HG03064 (cell line): Measurements from ENCODE around the gene COLQ.
"Not testable (repeated sequence)": the region's sequence is repeated elsewhere in the genome, so short reads cannot be mapped to it uniquely, and the experiment has no call there.

Source experiments
- ATAC-seq: cut with Tn5 transposase; IDR thresholded peaks from one replicate; pipeline ENCODE4 v1.9.1; 2021; ENCODE audit warnings: low read depth; ENCODE audit not compliant: unreplicated experiment

Gene COLQ

DNA sequence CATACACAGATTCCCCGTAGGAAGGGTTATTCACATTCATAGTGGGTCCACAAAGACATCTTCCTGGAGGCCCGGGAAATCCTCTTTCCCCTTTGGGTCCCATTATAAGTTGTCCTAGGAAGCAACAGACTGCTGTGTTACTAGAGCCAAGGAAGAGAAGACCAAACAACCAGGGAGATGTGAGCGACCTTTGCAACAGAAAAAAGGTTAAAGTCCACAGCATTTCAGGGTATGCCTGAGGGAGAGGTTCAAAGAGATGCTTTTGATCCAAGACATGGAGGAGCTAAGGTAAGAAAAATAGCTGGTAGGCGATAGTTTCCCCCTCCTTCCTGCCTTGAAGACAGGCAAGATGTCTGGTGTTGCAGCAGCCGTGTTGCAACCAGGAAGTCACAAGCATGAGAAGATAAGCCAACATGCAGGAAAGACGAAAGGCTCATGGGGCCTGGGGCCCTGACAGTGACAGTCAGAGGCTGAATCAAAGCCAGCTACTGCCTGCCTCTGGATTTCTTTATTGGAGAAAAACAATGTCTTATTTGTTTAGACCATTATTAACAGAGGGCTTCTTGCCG, 63.2 kb downstream of the COLQ start:
- no peak for ATAC-seq

DNA sequence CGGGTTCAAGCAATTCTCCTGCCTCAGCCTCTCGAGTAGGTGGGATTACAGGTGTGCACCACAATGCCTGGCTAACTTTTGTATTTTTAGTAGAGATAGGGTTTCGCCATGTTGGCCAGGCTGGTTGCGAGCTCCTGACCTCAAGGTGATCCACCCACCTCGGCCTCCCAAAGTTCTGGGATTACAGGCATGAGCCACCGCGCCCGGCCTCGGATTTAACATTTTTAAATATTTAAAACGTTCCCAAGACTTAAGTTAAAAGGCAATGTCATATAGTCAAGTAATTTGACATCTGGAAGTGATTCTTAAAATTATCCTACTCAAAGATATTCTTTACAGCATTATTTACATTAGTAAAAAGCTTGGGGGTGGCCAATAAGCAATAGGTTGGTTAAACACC, 64.6 kb downstream of the COLQ start:
- not testable (repeated sequence) for ATAC-seq

DNA sequence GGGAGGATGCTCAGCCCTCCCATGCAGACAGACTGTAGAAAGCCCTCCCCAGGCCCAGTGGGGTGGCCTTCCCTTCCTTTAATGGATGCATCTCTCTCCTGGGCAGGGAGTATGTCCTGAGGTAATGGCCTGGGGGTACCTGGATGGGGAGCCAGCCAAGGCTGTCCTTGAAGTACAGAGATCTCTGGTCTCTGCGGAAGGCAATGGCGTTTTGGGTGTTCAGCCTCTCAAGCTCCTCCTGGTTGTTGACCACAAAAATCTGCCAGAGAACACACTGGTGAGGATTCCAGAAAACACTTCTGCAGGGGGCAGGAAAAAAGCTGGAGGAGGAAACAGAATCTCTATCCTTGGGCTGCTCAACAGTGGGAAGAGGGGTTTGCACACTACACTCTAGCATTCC, 65.2 kb downstream of the COLQ start:
- no peak for ATAC-seq

DNA sequence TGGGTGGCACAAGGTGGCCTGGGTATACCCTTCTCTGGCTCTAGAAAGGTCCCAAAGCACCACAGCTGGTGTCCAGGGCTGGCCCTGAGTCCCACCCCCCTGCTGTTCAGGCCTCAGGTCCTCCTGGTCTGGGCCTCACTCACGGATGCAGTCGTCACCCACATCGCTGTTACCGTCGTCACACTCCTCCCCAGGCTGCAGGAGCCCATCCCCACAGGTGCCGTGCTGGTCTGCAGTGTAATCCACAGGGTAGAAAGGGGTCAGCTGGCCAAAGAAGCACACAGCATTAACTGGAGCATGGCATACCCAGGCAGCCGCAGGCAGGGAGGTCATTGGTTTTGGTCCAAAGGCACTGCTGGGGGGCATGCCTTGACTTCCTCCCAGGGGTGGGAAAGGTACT, 65.8 kb downstream of the COLQ start:
- no peak for ATAC-seq

DNA sequence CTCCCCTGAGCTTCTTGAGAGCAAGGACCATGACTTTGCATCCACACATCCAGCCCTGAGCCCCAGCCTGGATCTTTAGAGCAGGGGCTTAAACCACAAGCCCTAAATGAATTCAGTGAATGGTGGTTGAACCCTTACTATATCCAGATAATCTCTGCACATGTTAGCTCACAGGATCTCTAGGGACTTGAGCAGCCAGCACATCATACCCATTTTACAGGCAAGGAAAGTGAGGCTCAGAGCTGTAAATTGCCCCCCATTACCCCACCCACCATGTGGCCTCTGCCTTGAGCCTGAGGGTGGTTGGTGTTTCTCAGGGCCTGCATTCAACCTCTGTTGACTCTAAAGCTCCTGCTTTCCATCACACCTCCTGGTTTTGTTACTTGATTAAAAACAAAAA, 66.5 kb downstream of the COLQ start:
- no peak for ATAC-seq

DNA sequence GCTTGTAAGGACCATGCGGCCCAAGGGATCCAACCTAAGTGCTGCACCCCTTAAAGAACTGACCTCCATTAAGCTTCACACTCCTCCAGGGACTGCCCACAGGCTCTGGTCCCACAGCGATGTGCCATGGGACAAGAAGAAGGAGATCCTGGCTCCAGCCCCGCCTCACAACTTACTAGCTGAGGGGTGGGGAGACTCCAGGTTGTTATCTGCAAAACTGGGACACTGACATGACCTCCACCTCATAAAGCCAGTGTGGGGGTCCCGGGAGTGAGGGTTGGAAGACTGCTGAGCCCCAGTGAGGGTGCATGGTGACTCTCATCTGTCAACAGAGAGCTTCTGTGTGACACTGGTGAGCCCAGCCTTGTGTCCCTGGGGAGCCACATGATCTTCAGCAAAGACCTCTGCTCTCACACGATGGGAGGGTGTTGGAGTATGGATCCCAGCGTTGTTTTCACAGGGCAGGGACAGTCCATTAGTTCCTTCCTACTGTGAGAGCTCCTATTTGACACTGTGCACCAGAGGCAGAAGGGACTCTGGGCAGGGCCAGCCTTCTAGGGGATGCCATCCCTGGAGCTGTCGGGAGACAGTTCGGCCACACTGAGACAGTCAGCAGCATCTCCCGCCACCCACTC, 67.4 kb downstream of the COLQ start:
- no peak for ATAC-seq

DNA sequence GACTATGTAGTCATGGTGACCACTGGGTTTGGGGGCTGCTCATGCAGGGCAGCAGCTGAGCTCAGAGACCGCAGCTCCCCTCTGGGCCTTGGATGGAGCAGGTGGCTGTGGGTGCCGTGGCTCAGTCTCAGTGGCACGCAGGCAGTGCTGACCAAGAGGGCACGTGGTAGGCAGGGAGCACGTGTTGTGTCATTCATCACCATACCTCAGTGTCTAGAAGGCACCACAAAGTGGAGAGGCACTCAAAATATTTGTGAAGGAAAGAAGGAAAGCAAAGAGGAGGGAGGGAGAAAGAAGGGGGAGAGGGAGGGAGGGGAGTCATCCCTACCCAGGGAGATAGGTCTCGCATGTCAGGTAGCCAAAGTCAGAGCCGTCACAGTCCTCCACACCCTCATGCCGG, 68.0 kb downstream of the COLQ start:
- ATAC-seq = no peak

DNA sequence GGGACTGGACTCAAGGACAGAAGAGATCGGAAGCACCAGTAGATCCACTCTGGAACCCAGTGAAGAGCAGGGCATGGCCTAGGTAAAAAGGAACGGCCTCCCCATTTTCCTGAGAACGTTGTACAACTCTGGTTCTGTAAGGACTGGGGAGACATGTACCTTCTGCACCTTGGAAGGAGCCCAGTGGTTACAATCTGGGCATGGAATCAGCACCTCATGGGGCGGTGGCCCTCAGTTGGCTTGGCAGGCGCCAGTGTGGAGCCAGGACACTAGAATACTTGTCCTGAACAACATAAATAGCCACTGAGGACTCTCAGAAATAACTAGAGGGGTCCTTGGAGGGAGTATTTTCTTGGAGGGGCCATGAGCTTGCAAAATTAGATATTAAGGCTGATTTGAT, 68.5 kb downstream of the COLQ start:
- no peak for ATAC-seq

DNA sequence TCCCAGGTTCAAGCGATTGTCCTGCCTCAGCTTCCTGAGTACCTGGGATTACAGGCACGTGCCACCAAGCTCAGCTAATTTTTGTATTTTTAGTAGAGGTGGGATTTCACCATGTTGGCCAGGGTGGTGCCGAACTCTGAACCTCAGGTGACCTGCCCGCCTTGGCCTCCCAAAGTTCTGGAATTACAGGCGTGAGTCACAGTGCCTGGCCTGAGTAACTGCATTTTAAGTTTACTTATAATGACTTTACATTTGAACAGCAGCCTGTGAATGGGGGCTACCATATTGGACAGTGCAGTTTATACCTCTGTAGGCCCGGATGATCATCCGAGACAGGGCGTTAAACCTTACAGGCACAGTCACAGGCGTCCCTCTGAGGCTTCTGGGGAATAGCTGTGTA, 69.3 kb downstream of the COLQ start:
- no peak for ATAC-seq

DNA sequence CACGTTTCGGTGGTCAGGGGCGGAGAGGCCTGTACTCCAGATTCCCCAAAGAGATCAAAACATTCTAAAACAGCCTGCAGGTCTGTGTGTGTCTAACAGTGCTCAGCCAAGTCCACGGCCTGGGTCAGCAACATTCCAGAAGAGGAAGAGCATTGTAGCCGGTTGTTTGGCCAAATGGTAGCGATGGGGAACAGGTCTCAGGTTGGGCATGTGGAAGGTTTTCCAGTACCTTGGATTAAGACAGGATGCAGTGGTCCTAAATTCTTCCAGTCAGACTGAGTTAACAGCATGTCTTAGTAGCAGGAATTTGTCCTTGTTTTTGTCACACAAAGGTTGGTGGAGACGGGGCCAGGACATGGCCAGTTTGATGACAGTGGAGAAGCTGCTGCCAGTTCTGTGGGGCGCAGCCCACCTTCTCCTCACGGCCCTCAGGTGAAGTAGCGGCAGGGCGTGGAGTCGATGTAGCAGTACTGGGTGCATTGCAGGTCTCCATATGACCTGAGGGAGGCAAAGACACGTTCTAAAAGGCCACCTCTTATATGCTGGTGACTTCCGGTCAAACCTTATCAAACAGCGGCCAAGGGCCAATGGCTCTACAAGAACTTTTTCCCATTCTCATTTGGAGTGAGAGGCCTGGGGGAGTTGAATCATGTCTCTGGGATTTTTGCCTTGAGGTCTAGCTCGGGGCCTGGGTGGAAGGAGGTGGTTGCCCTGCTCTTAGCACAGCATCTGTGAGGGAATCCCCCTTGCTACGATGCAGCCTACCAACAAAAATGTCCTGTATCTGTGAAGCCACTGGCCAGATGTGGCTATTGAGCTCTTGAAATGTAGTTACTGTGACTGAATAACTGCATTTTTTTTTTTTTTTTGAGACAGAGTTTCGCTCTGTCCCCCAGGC, 70.0 kb downstream of the COLQ start:
- ATAC-seq = no peak

DNA sequence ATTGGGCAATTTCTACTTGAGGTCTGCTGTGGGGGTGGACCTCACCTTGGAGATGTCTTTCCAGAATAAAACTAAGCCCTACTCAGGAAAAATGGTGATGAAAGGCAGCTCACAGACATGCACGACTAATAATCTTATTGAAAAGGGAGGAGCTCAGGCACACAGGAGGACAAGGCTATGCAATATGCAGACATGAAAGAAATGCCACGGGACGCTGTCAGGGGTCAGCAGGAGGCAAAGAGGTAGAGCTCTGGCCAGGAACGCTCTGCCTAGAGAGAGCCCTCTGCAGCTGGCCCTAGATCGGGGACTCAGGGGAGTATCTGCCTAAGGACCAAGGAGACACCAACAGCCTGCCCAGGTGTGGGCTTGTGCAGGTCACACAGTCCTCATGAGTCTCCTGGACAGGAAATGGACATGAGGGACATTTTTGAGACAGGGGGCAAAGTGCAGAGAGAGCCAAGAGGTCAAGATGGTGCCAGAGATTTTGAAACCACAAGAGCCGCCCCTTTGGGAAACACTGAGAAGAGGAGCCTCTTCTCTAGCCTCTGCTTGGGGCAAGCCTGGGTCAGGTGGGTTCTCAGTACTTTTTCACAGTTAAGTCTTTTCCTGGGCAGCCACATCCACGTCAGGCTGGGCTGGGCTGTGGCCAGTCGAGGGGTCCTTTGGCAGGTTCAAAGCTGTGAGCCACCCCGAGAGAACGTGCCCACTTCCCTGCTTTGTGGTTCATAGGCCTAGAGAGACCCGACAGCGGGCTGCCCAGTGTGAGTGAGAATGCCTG, 70.9 kb downstream of the COLQ start:
- no peak for ATAC-seq

DNA sequence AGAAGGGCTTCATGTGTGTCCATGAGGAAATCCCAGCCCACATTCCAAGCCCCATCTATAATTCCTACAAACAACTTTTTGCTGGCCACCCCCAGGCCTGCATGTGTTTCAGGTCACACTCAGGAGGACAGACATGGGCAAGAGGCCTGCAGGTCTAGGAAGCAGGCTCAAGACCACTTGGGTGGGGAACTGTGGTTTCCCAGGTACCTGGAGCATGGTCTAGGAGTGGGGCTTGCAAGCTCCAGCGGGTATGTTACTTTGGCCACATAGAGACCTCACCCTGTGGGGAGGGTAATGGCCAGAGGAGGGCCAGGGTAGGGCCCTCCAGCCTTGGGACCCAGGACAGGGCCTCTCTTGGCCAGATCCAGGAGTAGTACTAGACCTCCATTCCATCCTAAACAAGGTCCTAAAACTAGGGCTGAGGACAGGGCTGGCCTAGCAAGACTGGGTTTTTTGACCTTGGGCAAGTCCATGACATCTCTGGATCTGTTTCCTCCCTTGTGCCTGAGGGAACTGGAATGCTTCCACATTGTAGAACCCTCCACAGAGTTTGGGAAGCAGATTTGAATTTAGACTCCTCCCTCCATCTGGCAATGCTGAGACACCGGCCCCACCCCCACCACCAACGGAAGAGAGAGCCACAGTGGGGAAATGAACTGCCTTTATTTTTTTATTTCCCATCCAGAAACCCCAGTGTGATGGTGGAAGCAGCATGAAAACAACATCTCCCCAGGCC, 71.8 kb downstream of the COLQ start:
- no peak for ATAC-seq

DNA sequence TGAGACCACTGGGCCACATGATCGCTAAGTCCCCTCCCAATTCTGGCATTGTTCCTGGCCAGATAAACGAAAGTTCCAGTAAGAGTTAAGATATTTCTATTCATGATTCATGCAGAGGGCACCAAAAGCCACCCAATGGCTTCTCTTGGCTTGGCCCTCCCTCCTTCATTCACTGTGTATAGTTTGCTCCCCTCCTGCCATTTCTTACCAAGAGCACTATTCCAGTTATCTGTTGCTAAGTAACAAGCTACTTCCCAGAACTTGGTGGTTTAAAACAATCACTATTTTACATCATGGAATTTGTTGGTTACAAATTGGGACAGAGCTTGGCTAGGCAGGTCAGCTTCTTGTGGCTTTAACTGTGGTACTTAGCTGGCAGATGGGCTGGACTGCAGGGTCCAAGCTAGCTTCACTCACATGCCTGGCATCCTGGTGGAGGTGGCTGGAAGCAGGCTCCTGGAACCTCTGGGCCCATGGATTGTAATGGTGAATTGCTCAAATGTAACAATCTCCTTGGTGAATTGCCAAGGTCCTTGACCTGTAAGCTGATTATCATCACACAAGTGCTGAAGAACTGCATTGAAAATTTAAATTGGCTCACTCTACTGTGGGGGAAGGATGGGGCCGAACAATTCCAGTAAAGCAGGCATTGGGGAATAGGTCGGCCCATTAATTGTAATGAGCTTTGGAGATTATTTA, 77.5 kb downstream of the COLQ start:
- ATAC-seq = no peak

DNA sequence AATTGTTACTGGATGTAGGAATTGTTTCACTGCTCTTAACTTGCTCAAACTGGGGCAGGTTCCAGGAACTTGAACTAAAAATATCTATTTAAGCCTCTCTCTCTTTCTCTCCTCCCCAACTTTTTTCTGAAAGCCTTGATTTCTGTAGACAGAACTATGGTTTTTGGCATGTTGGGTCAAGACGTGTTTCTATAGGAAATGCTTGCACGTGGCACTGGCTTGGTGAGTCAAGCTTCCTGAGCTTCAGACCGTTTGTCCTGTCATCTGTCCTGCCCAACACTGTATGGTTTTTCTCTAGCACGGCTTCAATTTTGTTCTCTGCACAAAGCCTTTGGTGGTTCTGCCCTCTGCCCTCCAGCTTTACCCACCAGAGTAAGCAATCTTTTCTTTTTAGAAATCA, 80.6 kb downstream of the COLQ start:
- no peak for ATAC-seq

DNA sequence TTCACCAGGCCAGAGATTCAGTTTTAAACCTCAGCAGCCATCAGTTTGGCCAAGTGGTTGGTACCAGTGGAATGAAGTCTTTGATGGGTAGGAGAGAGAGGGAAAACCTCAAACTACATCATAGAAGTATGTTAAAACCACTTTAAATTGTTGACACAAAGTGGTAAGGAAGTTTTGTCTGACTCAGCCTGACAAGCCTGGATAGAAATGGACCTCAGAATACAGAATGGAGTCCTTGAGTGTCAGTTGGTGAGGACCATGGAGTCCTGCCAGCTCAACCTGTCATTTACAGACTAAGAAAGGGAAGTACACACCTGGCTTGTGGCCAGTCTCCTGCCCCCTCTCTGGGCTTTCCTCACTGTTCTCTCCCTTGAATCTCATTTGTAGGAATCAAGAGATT, 82.0 kb downstream of the COLQ start:
- ATAC-seq = no peak

DNA sequence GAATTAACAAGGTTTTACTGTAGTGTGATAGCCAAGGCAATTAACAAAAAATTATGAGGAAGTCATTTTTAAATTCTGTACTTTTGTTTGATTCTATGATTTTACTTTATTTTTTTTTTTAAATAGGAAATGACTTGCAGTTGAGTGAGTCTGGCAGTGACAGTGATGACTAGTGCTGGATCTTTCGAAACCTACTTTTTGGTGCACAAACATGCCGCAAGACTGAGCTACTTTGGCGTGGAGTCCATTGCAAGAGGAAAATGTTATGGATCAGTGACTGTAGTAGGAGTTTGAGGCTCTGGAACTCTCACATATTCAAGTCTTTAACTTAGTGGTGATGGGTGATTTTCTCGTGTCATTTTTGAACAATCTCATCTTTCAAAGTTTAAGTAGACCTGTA, 82.5 kb downstream of the COLQ start:
- no peak for ATAC-seq

DNA sequence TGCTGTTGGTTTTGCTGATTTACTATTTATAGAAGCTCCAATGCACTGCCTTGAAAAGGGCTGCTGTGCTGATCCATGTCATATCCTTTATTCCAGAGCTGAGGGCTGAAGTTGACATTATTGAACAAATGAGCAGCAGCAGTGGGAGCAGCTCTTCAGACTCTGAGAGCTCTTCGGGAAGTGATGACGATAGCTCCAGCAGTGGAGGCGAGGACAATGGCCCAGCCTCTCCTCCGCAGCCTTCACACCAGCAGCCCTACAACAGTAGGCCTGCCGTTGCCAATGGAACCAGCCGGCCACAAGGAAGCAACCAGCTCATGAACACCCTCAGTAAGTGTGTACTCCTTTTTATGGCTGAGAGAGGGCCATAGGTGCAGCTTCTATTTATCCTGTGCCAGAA, 85.3 kb downstream of the COLQ start:
- ATAC-seq = no peak

DNA sequence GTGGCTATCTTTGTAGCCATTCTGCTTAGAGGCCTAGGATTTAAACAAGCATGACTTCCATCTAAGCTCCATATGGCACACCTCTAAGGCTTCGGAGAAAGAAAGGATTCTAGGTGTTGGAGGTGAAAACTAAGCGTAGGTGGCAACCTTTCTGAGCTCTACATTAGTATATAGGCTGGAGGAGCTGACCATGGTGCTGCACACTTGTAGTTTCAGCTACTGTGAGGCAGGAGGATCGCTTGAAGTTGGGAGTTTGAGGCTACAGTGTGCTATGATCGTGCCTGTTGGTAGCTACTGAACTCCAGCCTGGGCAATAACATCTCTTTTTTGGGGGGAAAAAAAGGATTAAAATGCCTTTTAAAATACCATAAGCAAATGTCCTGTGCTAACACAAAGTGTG, 86.8 kb downstream of the COLQ start:
- ATAC-seq = no peak

DNA sequence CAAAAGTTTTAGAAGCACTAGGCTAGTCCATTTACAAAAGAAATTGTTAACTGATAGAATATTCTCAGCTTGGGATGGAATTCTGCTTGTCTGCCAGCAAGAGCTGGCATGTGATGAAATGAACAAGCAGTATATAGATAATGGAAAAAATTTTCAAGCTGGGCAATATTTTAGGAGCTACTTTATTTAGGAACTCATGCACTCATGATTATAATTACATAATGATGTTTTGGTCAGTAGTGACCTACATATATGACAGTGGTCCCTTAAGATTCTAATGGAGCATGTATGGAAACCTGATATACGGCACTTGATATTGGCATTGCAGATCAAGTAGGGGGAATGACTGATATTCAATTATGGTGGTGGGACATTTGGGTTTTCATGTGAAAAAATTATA, 88.0 kb downstream of the COLQ start:
- no peak for ATAC-seq

DNA sequence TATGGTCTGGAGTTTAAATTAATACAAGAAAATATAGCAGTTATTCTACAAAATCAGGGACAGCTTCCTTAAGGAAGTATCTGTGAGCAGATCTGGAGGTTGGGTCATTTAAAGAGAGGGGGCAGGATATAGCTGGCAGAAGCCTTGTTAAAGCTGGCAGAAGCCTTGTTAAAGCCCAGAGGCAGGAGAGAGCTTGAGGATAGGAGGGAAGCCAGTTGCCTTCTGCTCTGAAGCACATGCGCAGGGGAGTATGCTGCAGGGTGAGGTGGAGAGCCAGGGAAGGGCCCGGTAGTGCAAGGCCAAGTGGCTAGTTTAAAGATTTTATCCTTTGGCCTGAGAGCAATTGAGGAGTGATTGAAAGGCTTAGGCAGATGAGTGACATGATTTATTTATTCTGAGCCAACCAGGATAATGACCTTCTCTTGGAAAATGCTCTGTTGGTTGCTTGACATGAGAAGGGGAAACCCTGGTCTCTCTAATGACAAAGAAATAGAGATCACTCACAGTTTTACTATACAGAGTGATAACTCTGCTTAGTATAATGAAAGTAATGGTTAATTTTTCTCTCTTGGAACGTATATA, 90.2 kb downstream of the COLQ start:
- ATAC-seq = no peak
